ENCODE measurements around the gene ZCCHC3. TPM values are rescaled to one million over a fixed set of nuclear protein-coding genes. Genes with fewer than 3 reads are reported as not detected.
"Not testable (repeated sequence)": the region's sequence is repeated elsewhere in the genome, so short reads cannot be mapped to it uniquely, and the experiment has no call there.

The ZCCHC3 gene
- total RNA-seq, 1 donor from 2014 or later = 15.6 TPM

- ATAC-seq (no peak), DNase-seq (ENCODE audit: low spot score) (no peak)
- intact Hi-C loops (cut with DNase I) = no loop called here
Observed at GRCh38 chr20:328975-329695, 31.8 kb downstream of the ZCCHC3 start.

GRCh38 chr20:329851-330232 is 32.5 kb downstream of the ZCCHC3 start:
- intact Hi-C loops (cut with DNase I) = loop anchor here (10.0 kb wide), 1 partner anchor 55 kb away; no protein-coding TSS in a partner anchor
- ATAC-seq (no peak), DNase-seq (ENCODE audit: low spot score) (no peak)

- ATAC-seq (peak; percentile 39), DNase-seq (ENCODE audit: low spot score) (no peak)
- intact Hi-C loops (cut with DNase I) = loop anchor here (10.0 kb wide), 1 partner anchor 56 kb away; no protein-coding TSS in a partner anchor
Observed at GRCh38 chr20:330233-331149, 33.1 kb downstream of the ZCCHC3 start.

GRCh38 chr20:334578-334977 is 37.2 kb downstream of the ZCCHC3 start:
- ATAC-seq = no peak
- intact Hi-C loops (cut with DNase I) = loop anchor here (10.0 kb wide), 1 partner anchor 60 kb away; no protein-coding TSS in a partner anchor

GRCh38 chr20:336040-336439 is 38.7 kb downstream of the ZCCHC3 start:
- intact Hi-C loops (cut with DNase I) = loop anchor here (10.0 kb wide), 1 partner anchor 61 kb away; no protein-coding TSS in a partner anchor
- not testable (repeated sequence) for DNase-seq (ENCODE audit: low spot score); ATAC-seq

More at GRCh38 chr20:334578-334977, 37.2 kb downstream of the ZCCHC3 start:
- DNase-seq (ENCODE audit: low spot score) = no peak

- intact Hi-C loops (cut with DNase I) = no loop called here
- ATAC-seq = no peak
- no peak for DNase-seq (ENCODE audit: low spot score)
Observed at GRCh38 chr20:341682-342081, 44.3 kb downstream of the ZCCHC3 start.

- DNase-seq (ENCODE audit: low spot score) (no peak), ATAC-seq (no peak)
- intact Hi-C loops (cut with DNase I) = no loop called here
Observed at GRCh38 chr20:343107-343506, 45.7 kb downstream of the ZCCHC3 start.

GRCh38 chr20:346033-346639 is 48.8 kb downstream of the ZCCHC3 start:
- DNase-seq (ENCODE audit: low spot score) = no peak
- intact Hi-C loops (cut with DNase I) = no loop called here

GRCh38 chr20:346640-347316 is 49.4 kb downstream of the ZCCHC3 start, which contains the start of gene NRSN2:
TSS of gene NRSN2 (plus strand) at chr20:347111. CDS start at chr20:349644, 2,533 bp downstream.
- DNase-seq (ENCODE audit: low spot score) (peak; percentile 82), ATAC-seq (peak; percentile 73)
- intact Hi-C loops (cut with DNase I) = no loop called here

More at GRCh38 chr20:346033-346639, 48.8 kb downstream of the ZCCHC3 start:
- no peak for ATAC-seq

- DNase-seq (ENCODE audit: low spot score) (no peak), ATAC-seq (no peak)
- intact Hi-C loops (cut with DNase I) = no loop called here
Observed at GRCh38 chr20:347317-347639, 49.9 kb downstream of the ZCCHC3 start.

GRCh38 chr20:347640-348484 is 50.5 kb downstream of the ZCCHC3 start:
- intact Hi-C loops (cut with DNase I) = no loop called here
- peak; percentile 95 for DNase-seq (ENCODE audit: low spot score)
- ATAC-seq = peak; percentile 97

GRCh38 chr20:348972-349841 is 51.8 kb downstream of the ZCCHC3 start:
- ATAC-seq (no peak), DNase-seq (ENCODE audit: low spot score) (no peak)
- intact Hi-C loops (cut with DNase I) = no loop called here

Other genes starting within 250 kb of the ZCCHC3 start
- gene DEFB125, start 209.9 kb upstream of the ZCCHC3 start, total RNA-seq = not detected
- gene DEFB126, start 155.0 kb upstream of the ZCCHC3 start, total RNA-seq = not detected
- not detected for gene DEFB127, start 140.1 kb upstream of the ZCCHC3 start, total RNA-seq
- not detected for gene DEFB128, start 107.9 kb upstream of the ZCCHC3 start, total RNA-seq
- gene DEFB129, start 70.3 kb upstream of the ZCCHC3 start, total RNA-seq = not detected
- not detected for gene DEFB132, start 39.8 kb upstream of the ZCCHC3 start, total RNA-seq
- 8.7 TPM for gene C20orf96, start 6.8 kb upstream of the ZCCHC3 start, total RNA-seq
- 17.0 TPM for gene SOX12, start 28.0 kb downstream of the ZCCHC3 start, total RNA-seq
- 39.6 TPM for gene NRSN2, start 49.5 kb downstream of the ZCCHC3 start, total RNA-seq
- 6.2 TPM for gene TRIB3, start 83.2 kb downstream of the ZCCHC3 start, total RNA-seq
- 72.7 TPM for gene RBCK1, start 110.7 kb downstream of the ZCCHC3 start, total RNA-seq
- gene TBC1D20, start 165.0 kb downstream of the ZCCHC3 start, total RNA-seq = 32.5 TPM
- gene CSNK2A1, start 246.2 kb downstream of the ZCCHC3 start, total RNA-seq = 91.4 TPM